Measurements from ENCODE around the gene MALT1.

- TF ChIP-seq EZH2phosphoT487 (conservative IDR thresholded peaks at IDR 0.05; ENCODE audit: low read length) = no peak
- TF ChIP-seq, protein P1, sequence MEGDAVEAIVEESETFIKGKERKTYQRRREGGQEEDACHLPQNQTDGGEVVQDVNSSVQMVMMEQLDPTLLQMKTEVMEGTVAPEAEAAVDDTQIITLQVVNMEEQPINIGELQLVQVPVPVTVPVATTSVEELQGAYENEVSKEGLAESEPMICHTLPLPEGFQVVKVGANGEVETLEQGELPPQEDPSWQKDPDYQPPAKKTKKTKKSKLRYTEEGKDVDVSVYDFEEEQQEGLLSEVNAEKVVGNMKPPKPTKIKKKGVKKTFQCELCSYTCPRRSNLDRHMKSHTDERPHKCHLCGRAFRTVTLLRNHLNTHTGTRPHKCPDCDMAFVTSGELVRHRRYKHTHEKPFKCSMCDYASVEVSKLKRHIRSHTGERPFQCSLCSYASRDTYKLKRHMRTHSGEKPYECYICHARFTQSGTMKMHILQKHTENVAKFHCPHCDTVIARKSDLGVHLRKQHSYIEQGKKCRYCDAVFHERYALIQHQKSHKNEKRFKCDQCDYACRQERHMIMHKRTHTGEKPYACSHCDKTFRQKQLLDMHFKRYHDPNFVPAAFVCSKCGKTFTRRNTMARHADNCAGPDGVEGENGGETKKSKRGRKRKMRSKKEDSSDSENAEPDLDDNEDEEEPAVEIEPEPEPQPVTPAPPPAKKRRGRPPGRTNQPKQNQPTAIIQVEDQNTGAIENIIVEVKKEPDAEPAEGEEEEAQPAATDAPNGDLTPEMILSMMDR (IDR thresholded peaks at IDR 0.05; ENCODE audit: insufficient read depth, low read length, poor library complexity, severe bottlenecking) = no peak
Observed at GRCh38 chr18:58646334-58646862, 24.9 kb upstream of the MALT1 start.

Measured in SU-DHL-6 (cell line).